ENCODE data around the gene LRRC46. TPM values are rescaled to one million over a fixed set of nuclear protein-coding genes. Genes with fewer than 3 reads are reported as not detected.
A peak's percentile ranks its signal among the peaks of the same experiment; 100 is the strongest.

The LRRC46 gene
- total and polyA plus RNA-seq, 9 of the 15 experiments (the other 6 are each of a cell fraction or from before 2014, with no cell fraction given): 0.39 to 1.4 (median 0.53) TPM; not detected in 1

DNA sequence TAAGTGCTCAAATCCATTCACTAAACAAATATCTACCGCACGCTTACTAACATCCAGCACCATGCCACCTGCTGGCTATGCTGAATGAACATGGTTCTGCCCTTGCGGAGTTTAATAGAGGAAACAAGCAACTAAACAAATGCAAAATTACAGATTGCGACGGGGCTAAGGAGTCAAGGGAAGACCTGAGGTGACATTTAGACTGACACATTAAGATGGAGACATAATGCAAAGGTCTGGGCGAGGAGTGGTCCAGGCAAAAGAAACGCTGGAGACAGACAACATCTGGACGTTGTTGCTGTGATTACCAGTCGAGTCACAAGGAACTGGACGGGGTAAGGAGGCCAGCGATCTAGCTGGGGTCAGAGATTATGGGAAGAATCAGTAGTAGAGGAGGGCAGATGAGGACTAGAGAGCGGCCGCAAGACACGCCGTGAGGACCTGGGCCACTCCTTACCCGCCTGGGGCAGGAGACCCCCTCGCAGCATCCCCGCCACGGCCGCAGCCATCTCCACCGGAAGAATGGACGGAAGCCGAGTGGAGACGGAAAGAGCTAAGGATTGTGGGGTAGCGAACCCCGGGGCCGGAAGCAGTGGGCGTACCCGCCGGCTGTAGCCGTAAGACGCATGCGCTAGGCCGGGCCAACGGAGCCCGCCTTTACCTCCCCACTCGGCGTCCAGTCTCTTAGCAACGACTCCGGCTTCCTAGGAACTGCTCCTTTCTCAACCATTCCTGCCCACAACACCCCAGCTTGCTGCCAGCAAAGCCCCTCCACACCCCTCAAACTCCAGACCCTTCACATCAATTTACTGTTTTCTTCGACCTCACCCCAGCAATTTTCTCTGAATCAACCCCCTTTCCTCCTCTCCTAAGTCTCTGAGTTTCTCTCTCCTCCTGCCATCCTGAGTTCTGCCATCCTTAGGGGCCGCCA lies at the start of gene LRRC46, which contains the start of gene MRPL10 (continued):
- TF ChIP-seq CHAMP1 (IDR thresholded peaks at IDR 0.05): no peak
- TF ChIP-seq ZBTB7A (IDR thresholded peaks at IDR 0.05; ENCODE audit: borderline replicate concordance, control insufficient read depth, low read depth, low read length): peak; percentile 86
- no peak for TF ChIP-seq ZNF232 (CRISPR knock-in tag; IDR thresholded peaks at IDR 0.05)
- no peak for TF ChIP-seq ATF1 (CRISPR knock-in tag; IDR thresholded peaks at IDR 0.05)
- no peak for TF ChIP-seq ATF1 (tag; IDR thresholded peaks at IDR 0.05)
- peak; percentile 75; the same call in 1 of the 2 replicates for TF ChIP-seq TAF7 (tag; IDR thresholded peaks at IDR 0.05)
- TF ChIP-seq FOXJ3 (CRISPR knock-in tag; IDR thresholded peaks at IDR 0.05): no peak
- TF ChIP-seq RAD51 (IDR thresholded peaks at IDR 0.05; ENCODE audit: borderline replicate concordance, low read depth): no peak
- no peak for TF ChIP-seq ZNF174 (CRISPR knock-in tag; IDR thresholded peaks at IDR 0.05)
- TF ChIP-seq NFE2 (IDR thresholded peaks at IDR 0.05; ENCODE audit: low read depth): no peak
- peak; percentile 40; the same call in 1 of the 2 replicates for TF ChIP-seq E2F1 (CRISPR knock-in tag; IDR thresholded peaks at IDR 0.05)
- peak; percentile 39 to 79; a peak in 3 of 4 replicates for TF ChIP-seq MNT (conservative IDR thresholded peaks at IDR 0.05)
- peak; percentile 82 for TF ChIP-seq RB1 (IDR thresholded peaks at IDR 0.05; ENCODE audit: low read depth)
- TF ChIP-seq SNIP1 (IDR thresholded peaks at IDR 0.05; ENCODE audit: low read depth): no peak
- TF ChIP-seq NFIC (IDR thresholded peaks at IDR 0.05): no peak; the same call in 1 of the 2 replicates
- TF ChIP-seq, protein P1, sequence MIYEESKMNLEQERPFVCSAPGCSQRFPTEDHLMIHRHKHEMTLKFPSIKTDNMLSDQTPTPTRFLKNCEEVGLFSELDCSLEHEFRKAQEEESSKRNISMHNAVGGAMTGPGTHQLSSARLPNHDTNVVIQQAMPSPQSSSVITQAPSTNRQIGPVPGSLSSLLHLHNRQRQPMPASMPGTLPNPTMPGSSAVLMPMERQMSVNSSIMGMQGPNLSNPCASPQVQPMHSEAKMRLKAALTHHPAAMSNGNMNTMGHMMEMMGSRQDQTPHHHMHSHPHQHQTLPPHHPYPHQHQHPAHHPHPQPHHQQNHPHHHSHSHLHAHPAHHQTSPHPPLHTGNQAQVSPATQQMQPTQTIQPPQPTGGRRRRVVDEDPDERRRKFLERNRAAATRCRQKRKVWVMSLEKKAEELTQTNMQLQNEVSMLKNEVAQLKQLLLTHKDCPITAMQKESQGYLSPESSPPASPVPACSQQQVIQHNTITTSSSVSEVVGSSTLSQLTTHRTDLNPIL (CRISPR knock-in tag; IDR thresholded peaks at IDR 0.05): no peak
- no peak for TF ChIP-seq CBX8 (IDR thresholded peaks at IDR 0.05; ENCODE audit: borderline replicate concordance, extremely low read depth, low read depth, low read length, poor library complexity, severe bottlenecking)
- no peak for TF ChIP-seq WHSC1 (IDR thresholded peaks at IDR 0.05; ENCODE audit: low read length)
- TF ChIP-seq HNRNPL (IDR thresholded peaks at IDR 0.05; ENCODE audit: low read depth, low read length): no peak
- peak; percentile 47; the same call in 1 of the 2 replicates for TF ChIP-seq ZNF76 (CRISPR knock-in tag; IDR thresholded peaks at IDR 0.05; ENCODE audit: borderline replicate concordance)
